Measurements from ENCODE around the gene THSD4. TPM values are rescaled to one million over a fixed set of nuclear protein-coding genes. Genes with fewer than 3 reads are reported as not detected.

THSD4 gene
- total RNA-seq, 2 experiments from 2014 or later = not detected

- Mint-ChIP-seq H3K27ac (no peak overlapping the region), H3K27me3 (peaks cover 11% of the 10 kb centered on the region), H3K36me3 (ENCODE audit: low read depth) (no peaks in the 10 kb centered on the region), H3K9me3 (no peaks in the 10 kb centered on the region), H3K4me1 (ENCODE audit: low read depth) (no peaks in the 10 kb centered on the region), H3K4me3 (no peak overlapping the region)
- ChIA-PET CTCF (no interaction called here), POLR2A (no interaction called here)
- no peak for TF ChIP-seq CTCF (IDR thresholded peaks at IDR 0.05)
- ATAC-seq = no peak
- intact Hi-C loops (cut with micrococcal nuclease) = no loop called here
- no peak for DNase-seq
Measured at GRCh38 chr15:71145648-71146047, 30.4 kb downstream of the THSD4 start.

GRCh38 chr15:71146580-71146982 is 31.3 kb downstream of the THSD4 start:
- no peak for DNase-seq
- Mint-ChIP-seq H3K36me3 (ENCODE audit: low read depth) (no peaks in the 10 kb centered on the region), H3K4me3 (no peak overlapping the region), H3K9me3 (no peaks in the 10 kb centered on the region), H3K27me3 (peaks cover 10% of the 10 kb centered on the region), H3K27ac (no peak overlapping the region), H3K4me1 (ENCODE audit: low read depth) (no peaks in the 10 kb centered on the region)
- POLR2A ChIA-PET = no interaction called here
- ATAC-seq = no peak
- CTCF ChIA-PET = no interaction called here
- intact Hi-C loops (cut with micrococcal nuclease) = no loop called here
- TF ChIP-seq CTCF (IDR thresholded peaks at IDR 0.05) = no peak

- no peak for ATAC-seq
- no peak overlapping the region for H3K4me3 Mint-ChIP-seq
- ChIA-PET CTCF (no interaction called here), POLR2A (no interaction called here)
- TF ChIP-seq CTCF (IDR thresholded peaks at IDR 0.05) = no peak
- no peak for DNase-seq
- H3K9me3 Mint-ChIP-seq = no peaks in the 10 kb centered on the region
- intact Hi-C loops (cut with micrococcal nuclease) = no loop called here
- H3K27ac Mint-ChIP-seq = no peak overlapping the region
- H3K27me3 Mint-ChIP-seq = peaks cover 10% of the 10 kb centered on the region
- H3K4me1 Mint-ChIP-seq (ENCODE audit: low read depth) = no peaks in the 10 kb centered on the region
- no peaks in the 10 kb centered on the region for H3K36me3 Mint-ChIP-seq (ENCODE audit: low read depth)
Measured at GRCh38 chr15:71148048-71148447, 32.8 kb downstream of the THSD4 start.

- CTCF ChIA-PET = no interaction called here
- Mint-ChIP-seq H3K36me3 (ENCODE audit: low read depth) (no peaks in the 10 kb centered on the region), H3K9me3 (no peaks in the 10 kb centered on the region), H3K27me3 (peaks cover 6% of the 10 kb centered on the region), H3K4me3 (no peak overlapping the region), H3K4me1 (ENCODE audit: low read depth) (no peaks in the 10 kb centered on the region), H3K27ac (no peak overlapping the region)
- no peak for DNase-seq
- intact Hi-C loops (cut with micrococcal nuclease) = no loop called here
- ATAC-seq = no peak
- no peak for TF ChIP-seq CTCF (IDR thresholded peaks at IDR 0.05)
- POLR2A ChIA-PET = no interaction called here
Measured at GRCh38 chr15:71149646-71150557, 34.6 kb downstream of the THSD4 start.

GRCh38 chr15:71151081-71151480 is 35.8 kb downstream of the THSD4 start:
- TF ChIP-seq CTCF (IDR thresholded peaks at IDR 0.05) = no peak
- CTCF ChIA-PET = no interaction called here
- Mint-ChIP-seq H3K27me3 (peaks cover 4% of the 10 kb centered on the region), H3K4me1 (ENCODE audit: low read depth) (no peaks in the 10 kb centered on the region), H3K36me3 (ENCODE audit: low read depth) (no peaks in the 10 kb centered on the region), H3K9me3 (no peaks in the 10 kb centered on the region), H3K27ac (no peak overlapping the region), H3K4me3 (no peak overlapping the region)
- intact Hi-C loops (cut with micrococcal nuclease) = no loop called here
- POLR2A ChIA-PET = no interaction called here
- ATAC-seq (no peak), DNase-seq (no peak)

All from activated CD8-positive, alpha-beta T cell treated with anti-CD3 and anti-CD28 coated beads for 36 hours (primary cell).